SK-N-SH treated with all-trans-retinoic acid at 6 μM for 48 hours (cell line): ENCODE results near the gene STIM2.

Experiments
- ATAC-seq: fragments of 200-7000 bp; cut with Tn5 transposase; 3 replicates; pipeline ENCODE4 v1.9.1; 2020; ENCODE audit warnings: mild to moderate bottlenecking, moderate library complexity
- ARNTL ChIP-seq: fragments of 450-650 bp; formaldehyde crosslinking; IDR thresholded peaks from 2 replicates; pipeline ENCODE4 v1.5.0; 2020; ENCODE audit warnings: low read depth, mild to moderate bottlenecking, moderate library complexity, borderline replicate concordance
- BACH2 ChIP-seq: fragments of 250-450 bp; sonication (Bioruptor Pico); IDR thresholded peaks from 2 replicates; pipeline ENCODE4 v1.9.0; 2021; ENCODE audit warnings: mild to moderate bottlenecking, borderline replicate concordance
- CREB5 ChIP-seq: fragments of 250-450 bp; sonication (Bioruptor Pico); IDR thresholded peaks from 2 replicates; pipeline ENCODE4 v1.5.1; 2020; ENCODE audit warnings: low read depth, mild to moderate bottlenecking, moderate library complexity
- CSDC2 ChIP-seq: fragments of 250-450 bp; sonication (Bioruptor Pico); IDR thresholded peaks from 2 replicates; pipeline ENCODE4 v1.5.0; 2020; ENCODE audit warnings: mild to moderate bottlenecking, moderate library complexity
- CSRNP3 ChIP-seq: fragments of 250-450 bp; sonication (Bioruptor Pico); IDR thresholded peaks from 2 replicates; pipeline ENCODE4 v1.5.1; 2021; ENCODE audit warnings: mild to moderate bottlenecking, moderate library complexity
- ESRRG ChIP-seq: fragments of 250-450 bp; sonication (Bioruptor Pico); IDR thresholded peaks from 2 replicates; pipeline ENCODE4 v1.6.1; 2021; ENCODE audit warnings: mild to moderate bottlenecking
- GLIS3 ChIP-seq: fragments of 250-450 bp; sonication (Bioruptor Pico); IDR thresholded peaks from 2 replicates; pipeline ENCODE4 v1.5.0; 2020; ENCODE audit warnings: mild to moderate bottlenecking, moderate library complexity
- ISL1 ChIP-seq: fragments of 250-450 bp; sonication (Bioruptor Pico); IDR thresholded peaks from 2 replicates; pipeline ENCODE4 v2.1.2; 2022; ENCODE audit warnings: mild to moderate bottlenecking, moderate library complexity
- OSR1 ChIP-seq: fragments of 250-450 bp; sonication (Bioruptor Pico); IDR thresholded peaks from 2 replicates; pipeline ENCODE4 v1.8.0; 2022; ENCODE audit warnings: moderate library complexity, mild to moderate bottlenecking, inconsistent platforms
- RARB ChIP-seq: fragments of 250-450 bp; sonication (Bioruptor Pico); IDR thresholded peaks from 2 replicates; pipeline ENCODE4 v1.8.0; 2021; ENCODE audit warnings: mild to moderate bottlenecking, moderate library complexity
- SNAI2 ChIP-seq: fragments of 250-450 bp; sonication (Bioruptor Pico); IDR thresholded peaks from 2 replicates; pipeline ENCODE4 v1.5.0; 2020; ENCODE audit warnings: mild to moderate bottlenecking, moderate library complexity
- TCF4 ChIP-seq: fragments of 250-450 bp; sonication (Bioruptor Pico); IDR thresholded peaks from 2 replicates; pipeline ENCODE4 v1.8.0; 2021; ENCODE audit warnings: mild to moderate bottlenecking, moderate library complexity, borderline replicate concordance
- TOX ChIP-seq: fragments of 250-450 bp; sonication (Bioruptor Pico); IDR thresholded peaks from 2 replicates; pipeline ENCODE4 v1.8.0; 2021; ENCODE audit warnings: mild to moderate bottlenecking, moderate library complexity, borderline replicate concordance
- ZC3H10 ChIP-seq: fragments of 250-450 bp; sonication (Bioruptor Pico); IDR thresholded peaks from 2 replicates; pipeline ENCODE4 v1.5.1; 2021; ENCODE audit warnings: mild to moderate bottlenecking, moderate library complexity
- ZFP3 ChIP-seq: fragments of 250-450 bp; sonication (Bioruptor Pico); IDR thresholded peaks from 2 replicates; pipeline ENCODE4 v1.5.0; 2020; ENCODE audit warnings: mild to moderate bottlenecking, moderate library complexity
- ZFP30 ChIP-seq: fragments of 450-650 bp; formaldehyde crosslinking; IDR thresholded peaks from 2 replicates; pipeline ENCODE4 v1.5.0; 2022; ENCODE audit warnings: mild to moderate bottlenecking, moderate library complexity
- ZNF565 ChIP-seq: fragments of 450-650 bp; formaldehyde crosslinking; conservative IDR thresholded peaks from 2 replicates; pipeline ENCODE4 v1.5.0; 2020; ENCODE audit warnings: low read depth, mild to moderate bottlenecking, moderate library complexity
- ZNF70 ChIP-seq: fragments of 450-650 bp; formaldehyde crosslinking; IDR thresholded peaks from 2 replicates; pipeline ENCODE4 v1.5.0; 2020; ENCODE audit warnings: mild to moderate bottlenecking, moderate library complexity
- TF ChIP-seq, protein P1 (sequence below): fragments of 250-450 bp; sonication (Bioruptor Pico); IDR thresholded peaks from 2 replicates; pipeline ENCODE4 v1.5.0; 2020; ENCODE audit warnings: mild to moderate bottlenecking, moderate library complexity
- TF ChIP-seq, protein P2 (sequence below): fragments of 250-450 bp; sonication (Bioruptor Pico); IDR thresholded peaks from 2 replicates; pipeline ENCODE4 v1.8.0; 2020; ENCODE audit warnings: mild to moderate bottlenecking, moderate library complexity, borderline replicate concordance
- TF ChIP-seq, protein P3 (sequence below): fragments of 250-450 bp; sonication (Bioruptor Pico); IDR thresholded peaks from 2 replicates; pipeline ENCODE4 v1.8.0; 2021; ENCODE audit warnings: low read depth, mild to moderate bottlenecking, moderate library complexity, borderline replicate concordance

STIM2 gene

GRCh38 chr4:27017623-27018022 lies 157.0 kb downstream of the STIM2 start:
- ATAC-seq: no peak
- TF ChIP-seq CREB5 (CRISPR knock-in tag) (no peak), ISL1 (CRISPR knock-in tag) (no peak)

DNA sequence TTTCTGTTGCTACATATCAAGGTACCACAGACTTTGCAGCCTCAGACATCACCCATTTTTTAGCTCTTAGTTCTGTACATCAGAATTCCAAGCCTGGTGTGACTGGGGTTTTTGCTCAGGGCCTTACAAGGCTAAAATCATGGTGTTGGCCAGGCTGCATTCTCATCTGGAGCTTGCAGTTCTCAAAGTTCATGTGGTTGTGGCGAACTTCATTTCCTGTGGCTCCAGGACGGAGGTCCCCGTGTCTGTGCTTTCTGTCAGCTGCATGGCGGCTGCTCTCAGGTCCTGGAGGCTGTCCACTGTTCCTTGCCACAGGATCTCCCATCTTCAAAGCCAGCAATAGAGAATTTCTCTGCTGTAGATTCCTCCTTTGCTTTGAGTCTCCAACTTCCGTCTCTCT lies 157.4 kb downstream of the STIM2 start:
- no peak for ATAC-seq
- TF ChIP-seq ISL1 (CRISPR knock-in tag): no peak
- TF ChIP-seq CREB5 (CRISPR knock-in tag): no peak
- TF ChIP-seq, protein P1, sequence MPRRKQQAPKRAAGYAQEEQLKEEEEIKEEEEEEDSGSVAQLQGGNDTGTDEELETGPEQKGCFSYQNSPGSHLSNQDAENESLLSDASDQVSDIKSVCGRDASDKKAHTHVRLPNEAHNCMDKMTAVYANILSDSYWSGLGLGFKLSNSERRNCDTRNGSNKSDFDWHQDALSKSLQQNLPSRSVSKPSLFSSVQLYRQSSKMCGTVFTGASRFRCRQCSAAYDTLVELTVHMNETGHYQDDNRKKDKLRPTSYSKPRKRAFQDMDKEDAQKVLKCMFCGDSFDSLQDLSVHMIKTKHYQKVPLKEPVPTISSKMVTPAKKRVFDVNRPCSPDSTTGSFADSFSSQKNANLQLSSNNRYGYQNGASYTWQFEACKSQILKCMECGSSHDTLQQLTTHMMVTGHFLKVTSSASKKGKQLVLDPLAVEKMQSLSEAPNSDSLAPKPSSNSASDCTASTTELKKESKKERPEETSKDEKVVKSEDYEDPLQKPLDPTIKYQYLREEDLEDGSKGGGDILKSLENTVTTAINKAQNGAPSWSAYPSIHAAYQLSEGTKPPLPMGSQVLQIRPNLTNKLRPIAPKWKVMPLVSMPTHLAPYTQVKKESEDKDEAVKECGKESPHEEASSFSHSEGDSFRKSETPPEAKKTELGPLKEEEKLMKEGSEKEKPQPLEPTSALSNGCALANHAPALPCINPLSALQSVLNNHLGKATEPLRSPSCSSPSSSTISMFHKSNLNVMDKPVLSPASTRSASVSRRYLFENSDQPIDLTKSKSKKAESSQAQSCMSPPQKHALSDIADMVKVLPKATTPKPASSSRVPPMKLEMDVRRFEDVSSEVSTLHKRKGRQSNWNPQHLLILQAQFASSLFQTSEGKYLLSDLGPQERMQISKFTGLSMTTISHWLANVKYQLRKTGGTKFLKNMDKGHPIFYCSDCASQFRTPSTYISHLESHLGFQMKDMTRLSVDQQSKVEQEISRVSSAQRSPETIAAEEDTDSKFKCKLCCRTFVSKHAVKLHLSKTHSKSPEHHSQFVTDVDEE (CRISPR knock-in tag): no peak
- TF ChIP-seq ESRRG (CRISPR knock-in tag): no peak
- no peak for TF ChIP-seq TCF4 (CRISPR knock-in tag)
- no peak for TF ChIP-seq ZFP3
- TF ChIP-seq ZNF565 (CRISPR knock-in tag): no peak
- no peak for TF ChIP-seq ZFP30 (CRISPR knock-in tag)
- no peak for TF ChIP-seq ARNTL
- TF ChIP-seq ZC3H10 (CRISPR knock-in tag): no peak
- TF ChIP-seq CSDC2 (CRISPR knock-in tag): no peak
- TF ChIP-seq ZNF70 (CRISPR knock-in tag): no peak
- TF ChIP-seq CSRNP3 (CRISPR knock-in tag): no peak
- TF ChIP-seq SNAI2 (CRISPR knock-in tag): no peak
- TF ChIP-seq, protein P2, sequence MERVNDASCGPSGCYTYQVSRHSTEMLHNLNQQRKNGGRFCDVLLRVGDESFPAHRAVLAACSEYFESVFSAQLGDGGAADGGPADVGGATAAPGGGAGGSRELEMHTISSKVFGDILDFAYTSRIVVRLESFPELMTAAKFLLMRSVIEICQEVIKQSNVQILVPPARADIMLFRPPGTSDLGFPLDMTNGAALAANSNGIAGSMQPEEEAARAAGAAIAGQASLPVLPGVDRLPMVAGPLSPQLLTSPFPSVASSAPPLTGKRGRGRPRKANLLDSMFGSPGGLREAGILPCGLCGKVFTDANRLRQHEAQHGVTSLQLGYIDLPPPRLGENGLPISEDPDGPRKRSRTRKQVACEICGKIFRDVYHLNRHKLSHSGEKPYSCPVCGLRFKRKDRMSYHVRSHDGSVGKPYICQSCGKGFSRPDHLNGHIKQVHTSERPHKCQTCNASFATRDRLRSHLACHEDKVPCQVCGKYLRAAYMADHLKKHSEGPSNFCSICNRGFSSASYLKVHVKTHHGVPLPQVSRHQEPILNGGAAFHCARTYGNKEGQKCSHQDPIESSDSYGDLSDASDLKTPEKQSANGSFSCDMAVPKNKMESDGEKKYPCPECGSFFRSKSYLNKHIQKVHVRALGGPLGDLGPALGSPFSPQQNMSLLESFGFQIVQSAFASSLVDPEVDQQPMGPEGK (CRISPR knock-in tag): no peak
- TF ChIP-seq OSR1 (CRISPR knock-in tag): no peak
- TF ChIP-seq TOX (CRISPR knock-in tag): no peak
- no peak for TF ChIP-seq BACH2
- TF ChIP-seq RARB (CRISPR knock-in tag): no peak
- TF ChIP-seq, protein P3, sequence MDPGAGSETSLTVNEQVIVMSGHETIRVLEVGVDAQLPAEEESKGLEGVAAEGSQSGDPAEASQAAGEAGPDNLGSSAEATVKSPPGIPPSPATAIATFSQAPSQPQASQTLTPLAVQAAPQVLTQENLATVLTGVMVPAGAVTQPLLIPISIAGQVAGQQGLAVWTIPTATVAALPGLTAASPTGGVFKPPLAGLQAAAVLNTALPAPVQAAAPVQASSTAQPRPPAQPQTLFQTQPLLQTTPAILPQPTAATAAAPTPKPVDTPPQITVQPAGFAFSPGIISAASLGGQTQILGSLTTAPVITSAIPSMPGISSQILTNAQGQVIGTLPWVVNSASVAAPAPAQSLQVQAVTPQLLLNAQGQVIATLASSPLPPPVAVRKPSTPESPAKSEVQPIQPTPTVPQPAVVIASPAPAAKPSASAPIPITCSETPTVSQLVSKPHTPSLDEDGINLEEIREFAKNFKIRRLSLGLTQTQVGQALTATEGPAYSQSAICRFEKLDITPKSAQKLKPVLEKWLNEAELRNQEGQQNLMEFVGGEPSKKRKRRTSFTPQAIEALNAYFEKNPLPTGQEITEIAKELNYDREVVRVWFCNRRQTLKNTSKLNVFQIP (CRISPR knock-in tag): no peak

GRCh38 chr4:27018910-27019309 lies 158.3 kb downstream of the STIM2 start:
- no peak for ATAC-seq
- TF ChIP-seq CSRNP3 (CRISPR knock-in tag): no peak
- TF ChIP-seq, protein P3 (CRISPR knock-in tag): no peak
- no peak for TF ChIP-seq ESRRG (CRISPR knock-in tag)
- TF ChIP-seq BACH2: no peak
- no peak for TF ChIP-seq TCF4 (CRISPR knock-in tag)
- no peak for TF ChIP-seq GLIS3 (CRISPR knock-in tag)
- TF ChIP-seq ARNTL: no peak
- TF ChIP-seq ZC3H10 (CRISPR knock-in tag): no peak
- TF ChIP-seq, protein P1 (CRISPR knock-in tag): no peak
- TF ChIP-seq ZNF565 (CRISPR knock-in tag): no peak
